IMR-90 (cell line): ENCODE data around the gene ETV7.

Experiments used
- CEBPB ChIP-seq: IDR thresholded peaks from 2 replicates; pipeline ENCODE4 v1.6.1; 2012; ENCODE audit warnings: low read depth, low read length, improper control_type of control experiment
- CHD1 ChIP-seq: IDR thresholded peaks from 2 replicates; pipeline ENCODE4 v1.6.1; 2012; ENCODE audit warnings: low read depth, low read length, improper control_type of control experiment
- MAFK ChIP-seq: IDR thresholded peaks from 2 replicates; pipeline ENCODE4 v1.6.1; 2012; ENCODE audit warnings: low read depth, low read length, improper control_type of control experiment
- MAZ ChIP-seq: IDR thresholded peaks from 2 replicates; pipeline ENCODE4 v1.6.1; 2012; ENCODE audit warnings: low read depth, mild to moderate bottlenecking, low read length, improper control_type of control experiment, moderate library complexity, borderline replicate concordance
- POLR2A ChIP-seq: IDR thresholded peaks from 2 replicates; pipeline ENCODE4 v1.6.1; 2012; ENCODE audit warnings: mild to moderate bottlenecking, low read depth, low read length
- RFX5 ChIP-seq: IDR thresholded peaks from 2 replicates; pipeline ENCODE4 v1.8.0; 2012; ENCODE audit warnings: low read depth, mild to moderate bottlenecking, low read length, moderate library complexity
- TF ChIP-seq, protein P1 (sequence below): conservative IDR thresholded peaks from 2 replicates; pipeline ENCODE4 v1.5.1; 2012; ENCODE audit warnings: mild to moderate bottlenecking, low read depth, low read length, improper control_type of control experiment

DNA sequence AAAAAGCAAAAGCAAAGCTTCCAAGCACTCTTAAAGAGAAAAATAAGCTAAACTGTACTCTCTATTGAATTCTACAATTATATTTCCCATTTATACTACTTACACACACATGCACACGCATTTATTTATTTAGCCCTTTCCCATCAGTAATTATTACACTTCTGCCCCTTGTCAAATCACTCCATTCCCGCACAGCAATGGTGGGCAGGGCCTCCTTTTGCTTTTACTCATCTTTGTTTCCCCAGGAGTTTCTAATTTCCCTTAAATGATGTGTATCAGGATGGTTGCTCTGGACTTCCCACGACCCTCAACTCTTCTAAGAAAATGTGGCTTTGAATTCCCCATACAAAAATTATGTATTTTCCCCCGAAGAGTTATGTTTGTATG is 35.2 kb upstream of the ETV7 start:
- TF ChIP-seq, protein P1, sequence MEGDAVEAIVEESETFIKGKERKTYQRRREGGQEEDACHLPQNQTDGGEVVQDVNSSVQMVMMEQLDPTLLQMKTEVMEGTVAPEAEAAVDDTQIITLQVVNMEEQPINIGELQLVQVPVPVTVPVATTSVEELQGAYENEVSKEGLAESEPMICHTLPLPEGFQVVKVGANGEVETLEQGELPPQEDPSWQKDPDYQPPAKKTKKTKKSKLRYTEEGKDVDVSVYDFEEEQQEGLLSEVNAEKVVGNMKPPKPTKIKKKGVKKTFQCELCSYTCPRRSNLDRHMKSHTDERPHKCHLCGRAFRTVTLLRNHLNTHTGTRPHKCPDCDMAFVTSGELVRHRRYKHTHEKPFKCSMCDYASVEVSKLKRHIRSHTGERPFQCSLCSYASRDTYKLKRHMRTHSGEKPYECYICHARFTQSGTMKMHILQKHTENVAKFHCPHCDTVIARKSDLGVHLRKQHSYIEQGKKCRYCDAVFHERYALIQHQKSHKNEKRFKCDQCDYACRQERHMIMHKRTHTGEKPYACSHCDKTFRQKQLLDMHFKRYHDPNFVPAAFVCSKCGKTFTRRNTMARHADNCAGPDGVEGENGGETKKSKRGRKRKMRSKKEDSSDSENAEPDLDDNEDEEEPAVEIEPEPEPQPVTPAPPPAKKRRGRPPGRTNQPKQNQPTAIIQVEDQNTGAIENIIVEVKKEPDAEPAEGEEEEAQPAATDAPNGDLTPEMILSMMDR = no peak
- TF ChIP-seq MAZ = no peak
- TF ChIP-seq CEBPB = no peak
- TF ChIP-seq POLR2A = no peak
- TF ChIP-seq CHD1 = no peak
- TF ChIP-seq MAFK = no peak
- TF ChIP-seq RFX5 = no peak
